Lower leg skin (tissue), 4 donors: ENCODE data around the gene ATXN2L. TPM values are rescaled to one million over a fixed set of nuclear protein-coding genes. Genes with fewer than 3 reads are reported as not detected.
A peak's percentile ranks its signal among the peaks of the same experiment; 100 is the strongest.
"Not testable (repeated sequence)": the region's sequence is repeated elsewhere in the genome, so short reads cannot be mapped to it uniquely, and the experiment has no call there.

Experiments used
- DNase-seq, 2 donors: peaks; one replicate each; pipeline ENCODE4 v3.0.0-alpha.2; 2019; ENCODE audit warnings: low spot score in 2 of 2
- H3K4me3 ChIP-seq: fragments of 200-600 bp; sonication (generic); 2 replicates; pipeline ENCODE4 v1.5.1; 2017; ENCODE audit warnings: mild to moderate bottlenecking, low read depth; ENCODE audit not compliant: poor library complexity, severe bottlenecking
- CTCF ChIP-seq, 3 donors: fragments of 450-650 bp; IDR thresholded peaks; one replicate each; pipeline ENCODE4 v1.5.1; 2016; ENCODE audit warnings: antibody characterized with exemption in 3 of 3, mild to moderate bottlenecking in 3 of 3, moderate library complexity in 2 of 3
- POLR2A ChIP-seq, 2 donors: fragments of 450-650 bp; IDR thresholded peaks; one replicate each; pipeline ENCODE4 v1.6.1; 2016 to 2017; ENCODE audit warnings: antibody characterized with exemption in 2 of 2, mild to moderate bottlenecking in 1 of 2, moderate library complexity in 1 of 2
- WGBS, 2 donors: methylation state at CpG; one replicate each; pipeline ENCODE4 v1.1.5; 2018; 5-methylcytosine and 5-hydroxymethylcytosine counted together
- intact Hi-C: fragments of 100-400 bp; cut with DNase I; formaldehyde crosslinking; loops from one replicate; pipeline ENCODE4 v1.15.0; 2023; ENCODE audit warnings: low total_unique reads
- total RNA-seq, 4 donors: library from RNA; depleted of rRNA; stranded (reverse); fragments of >200 nt; gene quantifications; one replicate each; pipeline ENCODE4 v1.1.0, GENCODE V29; 2016

ATXN2L gene, protein sequence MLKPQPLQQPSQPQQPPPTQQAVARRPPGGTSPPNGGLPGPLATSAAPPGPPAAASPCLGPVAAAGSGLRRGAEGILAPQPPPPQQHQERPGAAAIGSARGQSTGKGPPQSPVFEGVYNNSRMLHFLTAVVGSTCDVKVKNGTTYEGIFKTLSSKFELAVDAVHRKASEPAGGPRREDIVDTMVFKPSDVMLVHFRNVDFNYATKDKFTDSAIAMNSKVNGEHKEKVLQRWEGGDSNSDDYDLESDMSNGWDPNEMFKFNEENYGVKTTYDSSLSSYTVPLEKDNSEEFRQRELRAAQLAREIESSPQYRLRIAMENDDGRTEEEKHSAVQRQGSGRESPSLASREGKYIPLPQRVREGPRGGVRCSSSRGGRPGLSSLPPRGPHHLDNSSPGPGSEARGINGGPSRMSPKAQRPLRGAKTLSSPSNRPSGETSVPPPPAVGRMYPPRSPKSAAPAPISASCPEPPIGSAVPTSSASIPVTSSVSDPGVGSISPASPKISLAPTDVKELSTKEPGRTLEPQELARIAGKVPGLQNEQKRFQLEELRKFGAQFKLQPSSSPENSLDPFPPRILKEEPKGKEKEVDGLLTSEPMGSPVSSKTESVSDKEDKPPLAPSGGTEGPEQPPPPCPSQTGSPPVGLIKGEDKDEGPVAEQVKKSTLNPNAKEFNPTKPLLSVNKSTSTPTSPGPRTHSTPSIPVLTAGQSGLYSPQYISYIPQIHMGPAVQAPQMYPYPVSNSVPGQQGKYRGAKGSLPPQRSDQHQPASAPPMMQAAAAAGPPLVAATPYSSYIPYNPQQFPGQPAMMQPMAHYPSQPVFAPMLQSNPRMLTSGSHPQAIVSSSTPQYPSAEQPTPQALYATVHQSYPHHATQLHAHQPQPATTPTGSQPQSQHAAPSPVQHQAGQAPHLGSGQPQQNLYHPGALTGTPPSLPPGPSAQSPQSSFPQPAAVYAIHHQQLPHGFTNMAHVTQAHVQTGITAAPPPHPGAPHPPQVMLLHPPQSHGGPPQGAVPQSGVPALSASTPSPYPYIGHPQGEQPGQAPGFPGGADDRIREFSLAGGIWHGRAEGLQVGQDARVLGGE
- 100 to 1,000 TPM in 1 of 4 donors, 10 to 100 TPM in 3; 54.8 to 152 (median 66.5) TPM for total RNA-seq

DNA sequence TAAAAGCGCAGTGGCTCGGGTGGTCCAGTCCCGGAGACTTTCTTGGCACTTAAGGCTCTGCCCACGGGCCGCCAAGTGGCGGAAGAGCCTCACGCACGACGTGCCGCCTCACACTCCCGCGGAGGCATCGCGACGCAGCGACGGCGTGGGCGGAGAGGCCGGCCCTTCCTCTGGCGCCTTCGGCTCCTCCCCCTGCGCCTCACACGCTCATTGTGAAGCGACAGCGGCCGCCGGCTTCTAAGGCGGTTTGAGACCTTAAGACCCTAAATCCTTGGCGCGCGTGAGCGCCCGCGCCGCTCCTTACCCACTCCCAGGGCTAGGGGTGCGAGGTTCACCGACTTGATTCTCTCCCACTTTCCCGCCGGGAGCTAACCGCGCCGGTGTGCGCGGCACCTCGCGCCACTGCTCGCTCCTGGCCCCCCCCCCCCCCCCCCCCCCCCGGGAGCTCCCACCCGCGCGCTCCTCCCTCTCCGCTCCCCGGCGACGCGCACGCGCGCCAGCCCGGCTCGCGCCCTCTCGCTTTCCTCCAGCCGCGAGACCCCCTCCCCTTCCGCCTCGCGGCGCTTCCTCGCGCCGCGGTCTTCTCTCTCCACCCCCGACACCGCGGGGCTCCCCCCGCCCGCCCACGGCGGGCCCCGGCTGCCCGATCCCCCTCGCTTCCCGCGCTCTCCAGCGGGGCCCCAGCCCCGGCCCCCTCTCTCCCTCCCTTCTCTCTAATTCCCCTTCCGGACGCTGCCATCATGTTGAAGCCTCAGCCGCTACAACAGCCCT lies at the start of gene ATXN2L:
ATXN2L (plus strand) TSS at position 480 of the 771 bp plus-strand sequence; CDS start at position 741, 261 bp downstream.
- TF ChIP-seq CTCF (IDR thresholded peaks at IDR 0.05), result peak in 1 of 3 donors; percentile 34
- TF ChIP-seq POLR2A (IDR thresholded peaks at IDR 0.05), result no peak
- WGBS, 2 donors, result 1 to 3% methylated on average over 19 to 33 of the region's 91 CpGs

GRCh38 chr16:28781697-28782096 lies 41.1 kb upstream of the ATXN2L start:
- no CpG with 5 or more reads among the region's 6 CpGs for WGBS, 2 donors
- intact Hi-C loops, DNase-seq, H3K4me3 ChIP-seq: not testable (repeated sequence)

More for the DNA sequence above, at the start of gene ATXN2L:
- peak within 1 kb of the TSS; percentile 100 for H3K4me3 ChIP-seq
- intact Hi-C loops, result no loop called here
- peak; percentile 90 to 98 for DNase-seq

- intact Hi-C loops, H3K4me3 ChIP-seq, DNase-seq: not testable (repeated sequence)
- WGBS, 2 donors, result no CpG with 5 or more reads among the region's 4 CpGs
Measured at GRCh38 chr16:28782357-28782756, 40.4 kb upstream of the ATXN2L start.

DNA sequence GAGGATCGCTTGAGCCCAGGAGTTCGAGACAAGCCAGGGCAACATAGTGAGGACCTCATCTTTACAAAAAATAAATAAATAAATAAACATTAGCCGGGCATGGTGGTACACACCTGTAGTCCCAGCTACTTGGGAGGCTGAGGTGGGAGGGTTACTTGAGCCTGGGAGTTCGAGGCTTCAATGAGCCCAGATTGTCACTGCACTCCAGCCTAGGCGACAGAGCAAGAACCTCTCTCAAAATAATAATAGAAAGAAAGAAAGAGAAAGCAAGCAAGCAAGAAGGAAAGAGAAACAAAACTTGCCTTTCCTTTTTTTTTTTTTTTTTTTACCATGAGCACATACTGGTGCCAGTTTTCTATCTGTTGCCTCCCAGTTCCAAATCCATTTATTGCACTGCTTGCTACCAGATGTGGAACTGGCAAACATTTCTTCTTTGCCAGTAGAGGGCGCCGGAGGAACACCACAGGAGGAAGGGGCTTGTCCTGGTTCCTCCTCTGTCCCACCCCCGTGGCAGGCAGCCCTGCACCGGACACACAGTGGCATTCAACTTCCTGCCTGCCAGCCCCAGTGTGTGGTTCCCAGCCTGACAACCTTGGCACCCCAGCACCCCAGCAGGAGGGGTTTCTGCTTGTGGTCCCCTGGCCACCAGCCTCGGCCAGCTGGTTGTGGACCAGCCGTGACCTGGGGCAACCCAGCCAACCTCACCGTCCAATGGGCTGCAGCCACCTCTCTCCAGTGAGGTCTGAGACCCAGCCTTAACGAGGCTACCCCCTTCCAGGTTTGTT lies 20.4 kb upstream of the ATXN2L start:
- DNase-seq, result peak; percentile 60 to 86
- 58 to 75% methylated on average over 5 of the region's 13 CpGs for WGBS, 2 donors
- intact Hi-C loops, H3K4me3 ChIP-seq: not testable (repeated sequence)

- DNase-seq, H3K4me3 ChIP-seq, intact Hi-C loops: not testable (repeated sequence)
- no CpG with 5 or more reads among the region's 11 CpGs for WGBS, 2 donors
Measured at GRCh38 chr16:28807445-28808120, 15.2 kb upstream of the ATXN2L start.

DNA sequence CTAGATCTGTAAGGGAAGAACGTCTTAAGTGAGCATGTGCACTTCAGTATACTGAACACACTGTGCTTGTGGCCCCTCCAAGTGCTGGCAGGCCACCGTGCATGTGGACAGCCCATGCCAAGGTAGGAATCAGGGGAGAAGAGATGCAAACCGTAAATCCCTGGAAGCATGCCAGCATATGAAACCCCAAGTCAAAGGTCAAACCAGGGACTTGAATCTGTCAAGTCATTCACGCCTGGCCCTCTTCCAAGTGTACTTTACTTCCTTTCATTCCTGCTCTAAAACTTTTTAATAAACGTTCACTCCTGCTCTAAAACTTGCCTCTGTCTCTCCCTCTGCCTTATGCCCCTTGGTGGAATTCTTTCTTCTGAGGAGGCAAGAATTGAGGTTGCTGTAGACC lies 2.8 kb upstream of the ATXN2L start:
- 87 to 90% methylated on average over 5 of the region's 5 CpGs for WGBS, 2 donors
- intact Hi-C loops, result no loop called here
- DNase-seq, result no peak
- TF ChIP-seq POLR2A (IDR thresholded peaks at IDR 0.05) (no peak), CTCF (IDR thresholded peaks at IDR 0.05) (no peak)
- no peak overlapping the region for H3K4me3 ChIP-seq

DNA sequence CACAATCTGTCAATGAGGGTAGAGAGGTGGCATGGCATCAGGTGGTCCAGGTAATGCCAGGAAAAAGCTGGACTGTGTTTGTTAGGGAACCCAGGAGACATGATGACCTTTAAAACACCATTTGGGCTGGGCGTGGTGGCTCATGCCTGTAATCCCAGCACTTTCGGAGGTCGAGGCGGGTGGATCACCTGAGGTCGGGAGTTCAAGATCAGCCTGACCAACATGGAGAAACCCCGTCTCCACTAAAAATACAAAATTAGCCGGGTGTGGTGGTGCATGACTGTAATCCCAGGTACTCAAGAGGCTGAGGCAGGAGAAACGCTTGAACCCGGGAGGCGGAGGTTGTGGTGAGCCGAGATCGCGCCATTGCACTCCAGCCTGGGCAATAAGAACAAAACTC lies 2.3 kb upstream of the ATXN2L start:
- DNase-seq, intact Hi-C loops, H3K4me3 ChIP-seq: not testable (repeated sequence)
- 95% methylated on average over 13 of the region's 13 CpGs for WGBS, 2 donors
